Stimulated activated CD4-positive, alpha-beta T cell treated with anti-CD3 and anti-CD28 coated beads, Interleukin-4, amount 100 ng/mL, for 1 hour (primary cell): ENCODE data around the gene EGR1.

Source experiments
- DNase-seq: peaks from one replicate; pipeline ENCODE4 v3.0.0-alpha.2; 2020

The EGR1 gene

DNA sequence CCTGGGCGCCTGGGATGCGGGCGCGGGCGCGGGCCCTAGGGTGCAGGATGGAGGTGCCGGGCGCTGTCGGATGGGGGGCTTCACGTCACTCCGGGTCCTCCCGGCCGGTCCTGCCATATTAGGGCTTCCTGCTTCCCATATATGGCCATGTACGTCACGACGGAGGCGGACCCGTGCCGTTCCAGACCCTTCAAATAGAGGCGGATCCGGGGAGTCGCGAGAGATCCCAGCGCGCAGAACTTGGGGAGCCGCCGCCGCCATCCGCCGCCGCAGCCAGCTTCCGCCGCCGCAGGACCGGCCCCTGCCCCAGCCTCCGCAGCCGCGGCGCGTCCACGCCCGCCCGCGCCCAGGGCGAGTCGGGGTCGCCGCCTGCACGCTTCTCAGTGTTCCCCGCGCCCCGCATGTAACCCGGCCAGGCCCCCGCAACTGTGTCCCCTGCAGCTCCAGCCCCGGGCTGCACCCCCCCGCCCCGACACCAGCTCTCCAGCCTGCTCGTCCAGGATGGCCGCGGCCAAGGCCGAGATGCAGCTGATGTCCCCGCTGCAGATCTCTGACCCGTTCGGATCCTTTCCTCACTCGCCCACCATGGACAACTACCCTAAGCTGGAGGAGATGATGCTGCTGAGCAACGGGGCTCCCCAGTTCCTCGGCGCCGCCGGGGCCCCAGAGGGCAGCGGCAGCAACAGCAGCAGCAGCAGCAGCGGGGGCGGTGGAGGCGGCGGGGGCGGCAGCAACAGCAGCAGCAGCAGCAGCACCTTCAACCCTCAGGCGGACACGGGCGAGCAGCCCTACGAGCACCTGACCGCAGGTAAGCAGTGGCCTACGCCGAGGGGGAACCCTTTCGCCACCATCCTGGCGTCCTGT, at the start of gene EGR1:
EGR1 (plus strand) TSS at position 219 of the 864 bp plus-strand sequence; CDS start at position 502, 283 bp downstream.
- peak; percentile 91 for DNase-seq

DNA sequence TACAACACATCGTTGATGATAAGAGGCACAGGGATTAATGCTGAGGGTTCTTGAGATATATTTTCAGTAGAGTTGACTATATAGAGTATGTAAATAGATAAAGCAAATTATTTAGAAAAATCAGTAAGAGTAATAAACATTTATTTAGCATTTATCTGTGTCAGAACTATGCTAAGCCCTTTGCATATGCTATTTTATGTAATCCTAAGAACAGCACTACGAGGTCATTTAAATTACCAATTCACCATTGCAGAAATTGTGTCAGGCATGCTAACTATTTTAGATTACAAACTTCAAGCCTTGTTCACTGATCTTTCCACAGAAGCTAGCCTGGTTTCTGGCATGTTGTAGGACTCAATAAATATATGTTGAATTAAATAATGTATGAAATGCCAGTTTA, 46.8 kb upstream of the EGR1 start:
- no peak for DNase-seq

DNA sequence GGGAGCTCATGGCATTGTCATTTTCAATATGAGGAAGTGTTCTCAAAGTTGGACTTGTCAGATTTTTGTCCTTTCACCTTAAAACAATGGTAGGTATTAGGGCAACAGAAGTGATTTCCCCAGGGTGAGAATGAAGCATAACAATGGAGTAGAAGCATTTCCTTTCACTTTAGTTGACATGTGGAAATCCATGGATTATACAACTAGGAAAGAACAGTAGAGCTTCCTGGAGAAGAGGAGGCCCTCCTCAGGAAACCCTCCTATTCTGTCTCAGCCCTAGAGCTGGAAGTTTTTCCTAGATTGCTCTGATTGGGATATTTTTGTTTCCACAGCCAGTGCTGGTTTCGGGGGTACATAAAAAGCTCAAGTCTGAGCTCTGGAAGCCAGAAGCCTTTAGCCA, 40.2 kb upstream of the EGR1 start:
- no peak for DNase-seq

DNA sequence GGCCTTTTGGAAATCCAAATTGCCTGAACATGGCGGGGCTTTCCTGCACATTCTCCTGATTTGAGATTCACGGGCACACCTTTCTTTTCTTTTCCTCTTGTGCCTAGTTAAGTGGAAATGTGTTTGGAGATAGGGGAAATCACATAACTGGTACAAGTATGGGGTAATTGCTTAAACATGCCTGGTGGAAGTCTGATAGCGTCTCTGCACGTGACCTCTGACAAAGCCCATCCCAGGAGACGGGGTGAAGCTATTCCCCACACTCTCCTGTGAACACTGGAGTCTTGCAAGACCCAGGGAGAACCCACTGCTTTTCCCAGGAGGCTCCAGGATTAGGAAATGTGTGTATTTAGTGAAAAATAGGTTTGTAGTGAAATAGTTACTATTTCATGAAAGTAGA, 29.3 kb upstream of the EGR1 start:
- no peak for DNase-seq

DNA sequence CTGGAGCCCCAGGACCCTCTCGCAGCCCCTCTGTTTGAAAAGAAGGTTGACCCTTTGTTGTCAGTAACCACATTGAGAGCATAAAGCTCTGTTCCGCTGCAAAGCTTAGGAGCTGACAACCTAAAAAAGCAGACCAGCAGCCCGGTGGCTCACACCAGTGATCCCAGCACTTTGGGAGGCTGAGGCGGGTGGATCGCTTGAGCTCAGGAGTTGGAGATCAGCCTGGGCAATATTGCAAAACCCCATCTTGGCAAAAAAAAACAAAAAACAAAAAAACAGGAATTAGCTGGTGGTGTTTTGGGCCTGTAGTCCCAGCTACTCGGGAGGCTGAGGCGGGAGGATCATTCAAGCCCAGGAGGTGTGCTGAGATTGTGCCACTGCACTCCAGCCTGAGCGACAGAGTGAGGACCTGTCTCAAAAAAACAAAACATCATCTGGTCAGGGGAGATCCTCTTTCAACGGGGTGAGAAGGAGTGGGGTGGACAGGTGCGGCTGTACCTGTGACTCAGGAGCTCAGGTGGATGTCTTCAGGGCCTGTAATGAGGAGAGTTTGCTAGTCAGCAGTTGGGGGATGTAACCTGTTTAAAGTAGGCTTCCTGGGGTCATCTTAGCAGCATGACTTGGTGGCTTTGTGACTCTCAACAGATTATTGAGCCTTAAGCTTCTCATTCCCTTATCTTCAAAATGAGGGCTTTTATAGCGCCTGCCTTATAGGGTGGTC, 27.1 kb upstream of the EGR1 start:
- no peak for DNase-seq

DNA sequence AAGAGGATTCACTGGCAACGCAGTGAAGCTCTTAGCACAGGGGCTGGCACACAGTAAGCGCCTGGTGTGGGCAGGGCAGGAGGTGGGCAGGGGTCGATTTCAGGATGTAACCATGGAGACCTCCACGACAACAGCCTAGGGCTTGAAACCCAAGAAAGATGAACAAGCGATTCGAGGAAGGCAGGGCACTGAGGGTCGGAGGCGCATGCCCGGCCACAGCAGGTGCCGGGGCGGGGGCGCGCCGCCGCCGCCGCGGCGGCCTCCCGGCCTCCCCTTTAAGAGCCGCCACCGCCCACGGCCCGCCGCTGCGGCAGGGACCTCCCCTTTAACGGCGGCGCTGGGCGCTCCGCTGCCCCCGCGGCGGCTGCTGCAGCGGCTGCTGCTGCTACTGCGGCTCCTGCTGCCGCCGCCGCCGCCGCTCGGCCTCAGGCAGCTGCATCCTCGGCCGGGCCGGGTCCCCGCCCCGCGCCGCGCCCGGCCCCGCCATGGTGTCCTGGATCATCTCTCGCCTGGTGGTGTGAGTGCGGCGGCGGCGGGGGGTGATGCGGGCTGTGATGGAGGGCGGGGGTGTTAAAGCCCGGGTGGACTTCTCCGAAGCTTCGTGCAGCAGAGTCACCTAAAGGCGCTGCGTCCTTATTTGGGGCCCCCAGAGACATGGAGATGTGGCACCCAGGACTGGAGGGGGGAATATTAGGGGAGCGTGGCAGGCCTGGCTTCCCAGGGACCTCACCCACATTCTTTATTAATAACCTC, 26.4 kb upstream of the EGR1 start, which contains the start of gene REEP2:
REEP2 (plus strand) TSS at position 334 of the 753 bp plus-strand sequence; CDS start at position 486, 152 bp downstream.
- peak; percentile 74 for DNase-seq

DNA sequence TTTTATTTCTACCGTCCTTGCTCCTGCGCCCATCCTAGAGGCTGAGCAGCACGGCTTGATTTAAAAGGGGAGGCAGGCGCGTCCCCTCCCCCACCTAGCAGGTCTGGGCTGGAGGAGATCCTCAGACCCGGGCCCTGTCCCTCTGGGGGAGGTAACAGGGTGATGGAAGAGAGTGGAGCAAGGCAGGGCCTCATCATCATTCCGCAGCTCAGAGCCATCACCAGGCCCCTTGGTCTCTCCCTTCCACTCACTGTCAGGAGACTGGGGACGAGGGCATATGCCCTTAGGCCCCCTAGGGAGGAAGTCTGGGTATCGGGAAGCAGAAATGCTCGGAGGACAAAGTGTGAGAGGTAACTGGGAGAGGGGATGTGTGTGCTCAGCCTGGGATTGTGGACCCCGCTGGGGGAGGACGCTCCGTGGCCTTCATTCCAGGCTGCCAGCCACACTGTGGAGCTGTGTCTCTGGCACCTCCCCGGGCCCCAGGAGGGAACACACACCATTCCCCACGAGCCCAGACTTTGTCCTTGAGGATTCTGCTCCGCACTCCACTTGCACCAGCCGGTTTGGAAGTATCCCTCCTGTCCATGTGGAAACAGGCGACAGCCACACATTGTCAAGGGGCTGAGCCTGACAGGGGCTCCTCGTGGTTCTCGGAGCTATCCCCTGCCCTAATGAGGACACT, 25.7 kb upstream of the EGR1 start:
- no peak for DNase-seq

DNA sequence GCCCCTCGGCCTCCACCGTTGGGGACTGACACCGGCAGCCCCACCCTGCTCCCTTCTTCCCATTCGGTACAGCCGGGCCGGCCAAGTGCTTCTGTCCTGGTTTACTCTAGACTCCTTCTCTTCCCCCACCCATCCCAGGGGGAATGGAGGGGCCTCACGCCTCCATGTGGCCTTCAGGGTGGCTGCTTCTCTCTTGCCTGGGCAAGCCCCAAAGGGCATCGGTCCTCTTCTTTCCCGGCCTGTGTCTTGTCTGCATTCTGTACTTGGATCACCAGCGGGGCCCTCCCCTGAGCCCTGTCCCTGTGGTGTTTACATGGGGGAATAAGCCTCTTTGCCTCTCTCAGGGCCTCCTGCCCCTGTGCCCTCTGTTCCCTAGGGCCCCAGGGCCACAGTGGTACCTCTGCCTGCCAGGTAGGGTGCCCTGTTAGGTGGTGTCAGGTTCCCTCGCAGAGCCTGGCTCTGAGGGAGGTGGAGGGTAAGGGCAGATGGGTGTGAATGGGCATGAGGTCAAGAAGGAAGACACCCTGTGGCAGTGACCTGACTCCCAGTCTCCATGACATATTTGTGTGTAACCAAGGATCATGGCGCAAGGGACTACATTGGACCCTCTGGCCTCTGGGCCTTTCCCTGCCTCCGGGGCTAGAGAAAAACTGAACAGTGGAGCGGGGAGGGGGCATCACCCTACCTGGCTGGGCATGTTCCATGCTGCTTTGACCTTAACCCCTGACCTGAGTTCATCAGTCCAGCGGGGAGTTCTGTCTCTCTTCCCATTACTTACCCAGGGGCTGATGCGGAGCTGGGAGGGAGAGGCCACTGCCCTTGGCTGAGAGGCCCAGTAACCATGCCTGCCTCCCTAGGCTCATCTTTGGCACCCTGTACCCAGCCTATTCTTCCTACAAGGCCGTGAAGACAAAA, 24.9 kb upstream of the EGR1 start:
- no peak for DNase-seq

DNA sequence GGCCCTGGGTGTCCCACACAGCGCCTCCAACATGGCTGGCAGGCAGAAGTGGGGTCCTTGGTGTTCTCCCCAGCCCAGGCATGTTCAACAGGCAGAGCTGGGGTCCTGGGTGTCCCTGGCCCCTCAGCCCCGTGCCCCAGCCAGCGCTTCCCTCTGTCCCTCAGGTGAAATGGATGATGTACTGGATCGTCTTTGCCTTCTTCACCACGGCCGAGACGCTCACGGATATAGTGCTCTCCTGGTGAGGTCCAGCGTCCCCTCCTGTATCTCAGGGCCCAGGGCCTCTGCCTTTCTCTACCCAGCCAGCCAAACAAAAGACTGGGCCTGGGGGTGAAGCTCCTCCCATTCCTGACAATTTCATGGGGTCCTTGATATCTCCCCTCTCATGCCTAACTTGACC, 24.1 kb upstream of the EGR1 start:
- DNase-seq, result no peak

DNA sequence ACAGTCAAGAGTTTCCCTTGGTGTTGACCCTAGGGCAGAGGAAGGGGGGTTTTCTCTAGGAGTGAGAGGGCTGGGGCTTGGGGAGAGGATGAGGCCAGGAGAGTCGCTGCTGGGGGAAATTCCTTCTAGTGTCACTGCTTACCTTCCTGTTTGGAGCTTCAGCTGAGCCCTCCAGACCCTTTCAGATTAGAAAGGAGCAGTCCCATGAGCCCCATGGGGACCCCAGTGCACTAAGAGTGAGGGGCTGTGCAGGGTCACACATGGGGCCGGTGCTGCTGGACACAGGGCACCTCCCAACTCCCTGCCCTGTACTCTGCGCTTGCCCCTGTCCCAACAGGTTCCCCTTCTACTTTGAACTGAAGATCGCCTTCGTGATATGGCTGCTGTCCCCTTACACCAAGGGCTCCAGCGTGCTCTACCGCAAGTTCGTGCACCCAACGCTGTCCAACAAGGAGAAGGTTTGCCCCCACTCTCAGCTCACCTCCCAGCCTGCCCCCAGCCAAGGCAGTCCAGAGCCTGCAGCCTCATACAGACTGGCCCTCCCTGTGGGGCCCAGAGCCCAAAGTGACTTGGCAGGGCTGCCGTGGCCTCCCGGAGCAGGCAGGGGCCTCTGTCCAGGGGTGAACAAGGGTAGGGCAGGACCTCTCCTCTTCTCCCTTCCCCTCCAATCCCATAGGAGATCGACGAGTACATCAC, 21.1 kb upstream of the EGR1 start:
- no peak for DNase-seq

DNA sequence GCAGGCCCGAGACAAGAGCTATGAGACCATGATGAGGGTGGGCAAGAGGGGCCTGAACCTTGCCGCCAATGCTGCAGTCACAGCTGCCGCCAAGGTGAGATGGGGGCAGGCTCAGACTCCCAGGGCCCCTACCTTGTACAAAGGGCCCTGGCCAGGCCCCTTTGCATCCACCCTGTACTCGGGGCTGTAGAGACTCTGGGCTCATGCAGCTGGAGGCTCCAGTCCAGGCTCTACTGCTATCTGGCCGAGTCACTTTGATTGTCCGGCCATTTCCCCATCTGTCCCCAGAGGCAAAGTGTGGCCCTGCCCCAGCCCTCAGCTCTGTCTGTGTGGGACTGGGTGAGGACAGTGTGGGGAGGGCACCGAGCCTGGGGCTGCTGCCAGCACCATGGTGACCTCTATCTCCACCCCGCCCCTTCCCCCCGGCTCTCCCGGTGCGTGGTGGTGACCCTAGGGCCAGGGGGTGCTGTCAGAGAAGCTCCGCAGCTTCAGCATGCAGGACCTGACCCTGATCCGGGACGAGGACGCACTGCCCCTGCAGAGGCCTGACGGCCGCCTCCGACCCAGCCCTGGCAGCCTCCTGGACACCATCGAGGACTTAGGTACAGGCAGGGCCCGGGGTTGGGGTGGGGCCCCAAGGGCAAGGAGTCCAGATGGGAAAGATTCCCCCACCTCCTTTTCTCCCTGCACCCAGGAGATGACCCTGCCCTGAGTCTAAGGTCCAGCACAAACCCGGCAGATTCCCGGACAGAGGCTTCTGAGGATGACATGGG, 20.3 kb upstream of the EGR1 start:
- no peak for DNase-seq

DNA sequence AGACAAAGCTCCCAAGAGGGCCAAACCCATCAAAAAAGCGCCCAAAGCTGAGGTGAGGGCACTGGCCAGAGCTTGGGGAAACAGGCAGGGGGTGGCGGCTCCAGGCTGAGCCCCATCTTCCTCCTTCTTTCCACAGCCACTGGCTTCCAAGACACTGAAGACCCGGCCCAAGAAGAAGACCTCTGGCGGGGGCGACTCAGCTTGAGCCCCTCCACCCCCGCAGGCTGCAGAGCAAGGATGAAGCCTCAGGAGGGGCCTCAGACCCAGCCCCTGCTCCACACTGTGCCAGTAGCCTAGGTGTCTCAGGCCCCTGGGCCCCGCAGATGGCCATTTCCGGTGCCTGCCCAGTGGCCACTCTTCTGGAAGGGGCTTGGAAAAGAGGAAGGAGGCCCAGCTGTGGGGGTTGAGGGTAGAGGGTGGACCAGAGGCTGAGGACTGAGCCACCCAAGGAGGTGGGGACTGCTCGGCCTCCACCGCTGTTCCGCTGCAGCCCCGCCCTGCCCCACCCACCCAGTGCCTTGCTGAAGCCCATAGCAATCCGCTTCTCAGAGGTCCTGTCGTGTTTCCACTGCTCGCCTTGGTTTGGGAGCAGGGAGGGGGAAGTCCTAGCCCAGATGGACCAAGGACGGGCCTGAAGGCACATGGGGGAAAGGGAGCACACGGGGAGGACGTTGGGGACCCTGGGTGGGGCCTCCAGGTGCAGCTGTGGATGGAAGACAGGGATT, 19.6 kb upstream of the EGR1 start:
- DNase-seq, result no peak

DNA sequence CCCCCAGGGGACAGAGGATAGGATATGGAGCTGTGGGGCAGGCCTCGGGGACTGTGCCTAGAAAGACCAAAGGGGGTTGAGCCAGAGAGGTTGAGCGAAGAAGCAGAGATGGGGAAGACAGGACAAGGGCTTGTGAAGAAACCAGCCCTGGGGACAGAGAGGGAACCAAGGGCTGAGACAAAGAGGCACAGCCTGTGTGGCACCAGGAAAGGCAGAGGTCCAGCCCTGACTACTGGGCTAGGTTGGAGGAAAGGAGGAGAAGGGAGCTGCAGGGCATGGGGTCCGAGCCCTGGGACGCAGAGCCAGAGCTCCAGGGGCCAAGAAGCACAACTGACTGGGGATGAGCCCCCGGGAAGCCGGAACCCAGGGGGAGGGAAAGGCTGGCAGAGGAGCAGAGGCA, 17.2 kb upstream of the EGR1 start:
- DNase-seq, result no peak

DNA sequence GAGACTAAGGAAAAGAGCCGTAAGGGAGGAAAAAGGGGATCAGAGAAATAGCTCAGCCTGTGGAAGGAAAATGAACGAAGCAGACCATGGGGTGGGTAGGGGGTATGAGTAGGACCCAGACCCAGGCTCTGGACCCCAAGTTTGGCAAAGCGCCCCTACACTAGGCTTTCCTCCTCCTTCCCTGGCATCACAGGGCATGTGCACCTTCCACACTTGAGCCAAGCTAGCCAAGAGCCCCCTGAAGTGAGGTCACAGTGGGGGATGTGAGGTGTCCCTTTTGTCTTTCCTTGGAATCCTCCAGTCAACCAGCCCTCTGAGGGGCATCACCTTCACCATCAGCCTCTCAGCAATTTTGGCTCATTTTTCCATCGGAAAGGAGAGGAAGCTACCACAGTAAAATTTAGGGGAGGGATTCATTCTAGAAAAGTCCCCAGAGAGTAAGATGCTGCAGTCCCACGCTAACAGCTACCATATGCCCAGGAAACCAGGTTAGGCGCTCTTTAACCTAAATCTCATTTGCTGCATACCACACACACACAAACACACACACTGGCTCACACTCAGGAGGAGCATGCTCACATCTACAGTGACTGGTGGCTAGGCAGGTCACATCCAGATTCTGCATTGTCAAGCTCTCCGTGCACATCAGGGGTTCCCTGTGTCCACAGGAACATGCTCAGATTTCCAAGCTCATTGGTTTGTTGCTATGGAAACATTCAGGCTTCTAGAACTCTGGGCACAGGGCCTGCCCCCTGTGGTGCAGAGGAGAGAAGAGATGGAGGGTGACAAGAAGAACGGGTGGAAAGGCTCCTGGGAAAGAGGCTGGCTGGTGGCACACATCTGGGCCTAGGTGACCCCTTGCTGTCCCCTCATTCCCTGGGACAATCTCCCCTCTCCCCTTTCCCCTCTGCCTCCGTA, 16.5 kb upstream of the EGR1 start:
- no peak for DNase-seq

DNA sequence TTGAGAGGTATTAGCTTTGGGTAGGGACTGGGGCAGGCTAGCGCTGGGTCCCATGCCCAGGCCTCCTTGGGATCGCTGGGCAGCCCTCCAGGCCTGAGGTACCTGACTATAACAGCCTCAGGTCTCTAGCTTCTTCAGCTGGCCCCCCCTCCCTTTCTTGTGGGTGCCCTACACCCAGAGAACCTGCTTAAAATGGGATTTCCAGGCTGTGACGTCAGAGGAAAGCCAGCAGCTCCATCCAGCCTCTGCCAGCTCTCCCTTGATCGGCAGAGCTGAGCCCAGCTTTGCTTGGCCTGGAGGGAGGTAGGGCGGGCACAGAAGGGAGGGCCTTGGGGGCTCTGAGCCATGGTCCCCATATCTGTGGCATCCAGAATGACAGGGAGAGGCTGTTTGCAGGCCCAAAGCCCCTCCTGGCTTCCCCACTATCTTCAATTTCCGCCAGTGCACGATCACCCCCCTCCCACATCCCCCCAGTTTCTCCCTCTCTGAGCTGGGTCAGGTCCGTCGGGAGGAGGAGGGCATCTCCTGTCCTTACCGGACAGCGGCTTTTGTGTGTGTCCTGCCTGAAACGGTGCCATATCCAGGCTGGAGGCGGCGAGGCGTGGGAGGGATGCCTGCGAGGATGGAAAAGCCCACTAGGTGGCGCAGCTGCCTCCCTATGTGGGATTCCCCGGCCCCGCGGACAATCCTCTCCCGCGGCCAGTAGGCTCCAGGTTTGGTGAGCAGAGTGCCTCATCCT, 15.6 kb upstream of the EGR1 start:
- peak; percentile 83 for DNase-seq

DNA sequence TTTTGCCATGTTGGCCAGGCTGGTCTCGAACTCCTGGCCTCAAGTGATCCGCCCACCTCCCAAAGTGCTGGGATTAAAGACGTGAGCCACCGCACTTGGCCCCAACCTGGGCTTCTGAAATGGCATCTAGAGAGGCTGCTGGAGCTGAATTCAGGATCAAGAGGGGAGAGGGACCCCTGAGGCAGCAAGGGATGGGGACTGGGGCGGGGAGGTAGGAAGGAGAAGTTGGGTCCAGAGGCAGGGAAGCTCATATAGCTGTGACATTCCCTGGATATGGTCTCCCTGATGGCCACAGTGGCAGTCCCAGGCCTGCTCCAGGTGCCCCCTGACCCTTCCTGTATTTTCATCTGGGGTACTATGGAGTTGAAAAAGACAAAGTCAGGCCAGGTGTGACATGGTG, 14.3 kb upstream of the EGR1 start:
- DNase-seq, result no peak

DNA sequence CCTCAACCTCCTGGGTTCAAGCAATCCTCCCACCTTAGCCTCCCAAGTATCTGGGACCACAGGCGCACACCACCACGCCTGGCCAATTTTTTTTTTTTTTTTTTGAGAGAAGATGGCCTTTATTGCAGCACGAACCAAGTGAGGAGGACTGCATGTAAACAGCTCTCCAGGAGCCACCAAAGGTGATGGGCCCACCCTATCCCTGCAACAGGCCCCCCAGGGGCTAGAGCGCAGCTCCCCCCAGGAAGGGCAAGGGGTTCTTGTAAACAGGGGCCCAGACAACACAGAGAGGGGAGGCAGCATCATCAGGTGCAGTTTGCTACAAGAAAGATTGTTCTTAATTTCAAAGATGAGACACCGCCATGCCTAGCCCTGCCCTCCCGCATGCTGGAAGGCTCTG, 12.6 kb upstream of the EGR1 start:
- no peak for DNase-seq

DNA sequence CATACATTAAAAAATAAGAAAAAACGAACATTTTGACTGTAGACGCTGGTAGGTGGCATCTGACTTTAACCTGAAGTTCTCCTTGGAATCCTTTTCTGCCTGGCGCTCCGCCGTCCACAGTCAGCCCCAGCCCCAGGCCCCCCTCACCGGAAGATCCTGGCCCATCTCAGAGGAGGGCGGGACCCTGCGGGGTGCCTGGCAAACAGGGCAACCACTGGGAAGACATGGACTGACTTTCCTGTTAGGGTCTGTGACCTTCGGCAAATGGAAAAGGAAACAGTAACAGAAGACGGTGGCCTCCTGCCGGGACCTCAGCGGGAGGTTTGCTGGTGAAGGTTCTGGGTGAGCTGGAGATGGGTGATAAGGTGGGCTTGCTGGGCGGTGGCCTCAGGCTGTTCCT, 11.7 kb upstream of the EGR1 start:
- DNase-seq, result no peak
